Measurements from ENCODE around the gene CRABP1.
A peak's percentile ranks its signal among the peaks of the same experiment; 100 is the strongest.

The CRABP1 gene

GRCh38 chr15:78393137-78393536 is 53.0 kb downstream of the CRABP1 start:
- POLR2A ChIA-PET = interaction anchor here (1.0 kb wide), 1 partner anchor 94 kb away, joined by 3 read pairs; the partner anchor contains the start of gene SKIC8
- Histone ChIP-seq H3K27ac (ENCODE audit: extremely low read depth, low read depth, low read length) (no peak overlapping the region), H3K36me3 (ENCODE audit: control insufficient read depth in 2 of 2, insufficient read depth in 1 of 2, low read length in 2 of 2) (no peaks in the 10 kb centered on the region), H3K4me1 (ENCODE audit: control insufficient read depth, insufficient read depth, low read length) (no peaks in the 10 kb centered on the region), H3K4me3 (ENCODE audit: low read depth, low read length) (no peak overlapping the region), H3K9me3 (ENCODE audit: control insufficient read depth, insufficient read depth, low read depth, low read length) (no peaks in the 10 kb centered on the region)
- TF ChIP-seq ZNF121 (tag by site-specific recombination; IDR thresholded peaks at IDR 0.05) = peak; percentile 60; the same call in 1 of the 2 replicates
- no peak for TF ChIP-seq KLF9 (tag by site-specific recombination; IDR thresholded peaks at IDR 0.05; ENCODE audit: low read depth)
- CTCF ChIA-PET = interaction anchor here (0.6 to 2.7 kb wide), 4 partner anchors 10 to 29 kb away, joined by 3 to 12 read pairs (median 6); no protein-coding TSS in a partner anchor

GRCh38 chr15:78394026-78394425 is 53.9 kb downstream of the CRABP1 start:
- H3K27ac ChIP-seq (ENCODE audit: extremely low read depth, low read depth, low read length) = no peak overlapping the region
- H3K36me3 ChIP-seq (ENCODE audit: control insufficient read depth in 2 of 2, insufficient read depth in 1 of 2, low read length in 2 of 2) = no peaks in the 10 kb centered on the region
- no peak overlapping the region for H3K4me3 ChIP-seq (ENCODE audit: low read depth, low read length)
- POLR2A ChIA-PET = no interaction called here
- TF ChIP-seq MZF1 (tag by site-specific recombination; IDR thresholded peaks at IDR 0.05; ENCODE audit: borderline replicate concordance) (no peak), ZNF623 (tag by site-specific recombination; IDR thresholded peaks at IDR 0.05) (no peak), ZNF521 (tag by site-specific recombination; IDR thresholded peaks at IDR 0.05) (no peak), ZFP41 (tag by site-specific recombination; IDR thresholded peaks at IDR 0.05; ENCODE audit: borderline replicate concordance) (no peak)
- no peaks in the 10 kb centered on the region for H3K4me1 ChIP-seq (ENCODE audit: control insufficient read depth, insufficient read depth, low read length)
- H3K9me3 ChIP-seq (ENCODE audit: control insufficient read depth, insufficient read depth, low read depth, low read length) = no peaks in the 10 kb centered on the region
- CTCF ChIA-PET = interaction anchor here (0.7 to 2.7 kb wide), 4 partner anchors 10 to 86 kb away, joined by 3 to 12 read pairs (median 6); no protein-coding TSS in a partner anchor

- CTCF ChIA-PET = interaction anchor here (0.6 to 2.7 kb wide), 4 partner anchors 11 to 343 kb away, joined by 3 to 12 read pairs (median 3); no protein-coding TSS in a partner anchor
- Histone ChIP-seq H3K4me1 (ENCODE audit: control insufficient read depth, insufficient read depth, low read length) (no peaks in the 10 kb centered on the region), H3K4me3 (ENCODE audit: low read depth, low read length) (no peak overlapping the region), H3K9me3 (ENCODE audit: control insufficient read depth, insufficient read depth, low read depth, low read length) (no peaks in the 10 kb centered on the region), H3K27ac (ENCODE audit: extremely low read depth, low read depth, low read length) (no peak overlapping the region), H3K36me3 (ENCODE audit: control insufficient read depth in 2 of 2, insufficient read depth in 1 of 2, low read length in 2 of 2) (no peaks in the 10 kb centered on the region)
- POLR2A ChIA-PET = no interaction called here
- peak; percentile 20; the same call in 1 of the 2 replicates for TF ChIP-seq EGR2 (tag by site-specific recombination; IDR thresholded peaks at IDR 0.05; ENCODE audit: low read depth)
- no peak for TF ChIP-seq ZNF701 (tag by site-specific recombination; IDR thresholded peaks at IDR 0.05)
- TF ChIP-seq ZIC2 (tag by site-specific recombination; IDR thresholded peaks at IDR 0.05) = peak; percentile 100
- peak; percentile 45; the same call in 1 of the 2 replicates for TF ChIP-seq ZFHX2 (tag by site-specific recombination; conservative IDR thresholded peaks at IDR 0.05)
- TF ChIP-seq ZNF629 (tag by site-specific recombination; IDR thresholded peaks at IDR 0.05) = no peak
- TF ChIP-seq GLIS1 (tag by site-specific recombination; IDR thresholded peaks at IDR 0.05) = peak; percentile 80
- no peak for TF ChIP-seq TSHZ1 (tag by site-specific recombination; IDR thresholded peaks at IDR 0.05; ENCODE audit: borderline replicate concordance)
- peak; percentile 13; the same call in 1 of the 2 replicates for TF ChIP-seq SCRT2 (tag by site-specific recombination; IDR thresholded peaks at IDR 0.05)
- TF ChIP-seq ZNF423 (tag by site-specific recombination; IDR thresholded peaks at IDR 0.05) = peak; percentile 90
- no peak for TF ChIP-seq ZNF280D (tag by site-specific recombination; IDR thresholded peaks at IDR 0.05)
- peak; percentile 39; the same call in 1 of the 2 replicates for TF ChIP-seq ZNF341 (tag by site-specific recombination; IDR thresholded peaks at IDR 0.05; ENCODE audit: low read depth)
- TF ChIP-seq ZNF2 (tag by site-specific recombination; IDR thresholded peaks at IDR 0.05) = peak; percentile 35; the same call in 1 of the 2 replicates
- peak; percentile 52 for TF ChIP-seq IKZF3 (tag by site-specific recombination; IDR thresholded peaks at IDR 0.05)
- 0 out of 2 replicates have a peak, but pooled peaks have one; percentile 57 for TF ChIP-seq KLF17 (tag by site-specific recombination; IDR thresholded peaks at IDR 0.05)
- peak; percentile 80 for TF ChIP-seq WT1 (tag by site-specific recombination; IDR thresholded peaks at IDR 0.05)
- TF ChIP-seq ZNF561 (tag by site-specific recombination; IDR thresholded peaks at IDR 0.05; ENCODE audit: borderline replicate concordance) = peak; percentile 48; the same call in 1 of the 2 replicates
- TF ChIP-seq ZNF48 (tag by site-specific recombination; IDR thresholded peaks at IDR 0.05) = no peak
- TF ChIP-seq ZBTB8A (tag by site-specific recombination; IDR thresholded peaks at IDR 0.05) = peak; percentile 54
These were observed 54.9 kb downstream of the CRABP1 start for GRCh38 chr15:78394981-78395616.

Measured in HEK293 (cell line).